ENCODE measurements around the gene SLC39A12.

- TF ChIP-seq CTCF (conservative IDR thresholded peaks at IDR 0.05; ENCODE audit: low read length) (no peak), EZH2phosphoT487 (IDR thresholded peaks at IDR 0.05; ENCODE audit: borderline replicate concordance) (no peak)
Measured at GRCh38 chr10:17993361-17993760, 41.6 kb downstream of the SLC39A12 start.
